Skin of body (tissue), 2 donors: ENCODE data around the gene LCA5. TPM values are rescaled to one million over a fixed set of nuclear protein-coding genes. Genes with fewer than 3 reads are reported as not detected.
"Not testable (repeated sequence)": the region's sequence is repeated elsewhere in the genome, so short reads cannot be mapped to it uniquely, and the experiment has no call there.

Source experiments
- DNase-seq: peaks from one replicate; lab custom pipeline; 2025; lab: John Stamatoyannopoulos, UW
- total RNA-seq: library from RNA; depleted of rRNA; stranded (reverse); fragments of >200 nt; gene quantifications from one replicate; pipeline ENCODE4 v1.2.3, GENCODE V29; 2014

Gene LCA5
- 10.1 TPM for total RNA-seq

DNA sequence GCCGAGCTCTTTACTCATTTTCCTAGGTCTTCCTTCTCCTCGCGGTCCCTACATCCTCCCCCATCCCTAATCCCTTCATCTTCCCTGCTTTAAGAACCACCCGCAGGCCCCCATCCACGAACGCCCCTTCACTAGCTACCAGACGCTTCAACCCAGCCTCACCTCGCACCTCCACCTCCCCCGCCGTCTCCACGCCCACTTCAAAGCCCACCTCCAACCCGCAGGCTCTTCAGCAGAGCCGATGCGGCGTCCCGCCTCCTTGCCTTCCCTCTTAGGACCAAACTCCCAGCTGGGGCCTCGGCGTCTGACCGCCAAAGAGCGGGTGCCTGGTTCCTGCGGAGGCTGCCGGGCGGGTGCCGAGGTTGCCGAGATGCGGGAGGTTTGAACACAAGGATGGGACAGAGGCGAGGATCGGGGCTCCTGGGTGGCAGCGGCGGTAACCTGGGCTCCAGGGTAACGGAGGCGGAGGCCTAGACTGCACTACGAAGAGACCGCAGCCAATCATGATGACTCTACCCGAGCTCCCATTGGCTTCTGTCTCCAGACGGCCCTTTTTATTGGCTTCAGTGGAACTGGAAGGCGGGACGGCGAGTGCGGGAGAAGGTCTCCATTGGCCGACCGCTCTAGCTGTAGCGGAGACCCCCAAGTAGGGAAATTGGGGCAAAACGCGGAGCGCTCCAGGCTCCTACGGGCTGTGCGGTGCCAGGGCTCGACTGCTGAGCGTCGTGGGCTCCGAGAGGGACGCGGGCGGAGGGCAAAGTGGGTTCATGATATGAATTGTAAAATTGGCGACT, at the start of gene LCA5:
TSS of gene LCA5 (minus strand) at position 477 of the 794 bp plus-strand sequence. CDS start 18,536 bp downstream, outside the sequence.
- peak; percentile 98 for DNase-seq

DNA sequence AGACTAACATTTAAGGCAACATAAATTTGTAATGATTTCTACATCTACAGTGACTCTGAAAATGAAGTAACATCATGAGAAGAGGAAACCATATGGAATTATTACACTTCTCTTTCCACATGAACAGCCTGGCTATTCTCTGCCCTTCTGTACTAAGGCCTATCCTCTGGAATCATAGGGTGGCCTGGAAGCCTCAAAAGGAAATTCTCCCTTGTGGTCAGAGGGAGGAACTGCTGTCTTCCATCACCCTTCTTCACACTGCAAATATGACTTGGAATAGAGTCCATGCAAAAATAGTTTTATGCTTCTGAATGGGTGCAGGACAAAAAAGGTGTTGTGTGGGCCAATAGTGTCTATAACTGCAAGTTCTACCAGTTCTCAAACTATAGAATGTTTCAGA, 49.3 kb upstream of the LCA5 start:
- DNase-seq = no peak

GRCh38 chr6:79584332-79584731, 47.1 kb upstream of the LCA5 start:
- no peak for DNase-seq

DNA sequence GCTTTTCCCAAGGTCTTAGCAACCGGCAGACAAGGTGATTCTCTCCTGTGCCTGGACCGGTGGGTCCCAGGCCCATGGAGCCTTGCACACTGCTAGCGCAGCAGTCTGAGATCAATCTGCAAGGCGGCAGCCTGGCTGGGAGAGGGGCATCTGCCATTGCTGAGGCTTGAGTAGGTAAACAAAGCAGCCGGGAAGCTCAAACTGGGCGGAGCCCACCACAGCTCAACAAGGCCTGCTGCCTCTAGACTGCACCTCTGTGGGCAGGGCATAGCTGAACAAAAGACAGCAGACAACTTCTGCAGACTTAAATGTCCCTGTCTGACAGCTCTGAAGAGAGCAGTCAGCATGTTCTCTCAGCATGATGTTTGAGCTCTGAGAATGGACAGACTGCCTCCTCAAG, 40.7 kb upstream of the LCA5 start:
- DNase-seq = not testable (repeated sequence)

DNA sequence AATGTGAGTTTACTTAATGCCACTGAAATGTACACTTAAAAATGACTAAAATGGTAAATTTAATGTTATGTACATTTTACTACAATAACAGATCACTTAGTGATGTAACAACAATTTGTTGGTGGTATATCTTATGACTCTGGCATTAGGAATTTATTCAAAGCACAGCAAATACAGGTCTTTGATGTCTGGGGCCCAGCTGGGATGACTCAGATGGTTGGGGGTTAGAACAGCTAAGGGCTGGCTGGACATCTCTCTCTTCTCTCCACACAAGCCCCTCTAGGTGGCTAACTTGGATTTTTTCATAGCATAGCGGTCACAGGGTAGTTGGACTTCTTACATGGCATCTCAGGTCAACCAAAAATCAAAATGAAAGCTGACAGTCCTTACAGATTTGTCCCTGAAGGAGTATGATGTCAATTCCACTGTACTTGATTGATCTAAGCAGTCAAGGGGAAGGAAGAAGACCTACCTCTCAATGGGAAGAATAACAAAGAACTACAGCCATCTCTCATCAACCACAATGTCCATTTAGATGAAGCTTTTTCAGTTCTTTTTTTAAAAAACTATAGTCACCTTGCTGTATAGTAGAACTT, 37.5 kb upstream of the LCA5 start:
- DNase-seq = no peak

DNA sequence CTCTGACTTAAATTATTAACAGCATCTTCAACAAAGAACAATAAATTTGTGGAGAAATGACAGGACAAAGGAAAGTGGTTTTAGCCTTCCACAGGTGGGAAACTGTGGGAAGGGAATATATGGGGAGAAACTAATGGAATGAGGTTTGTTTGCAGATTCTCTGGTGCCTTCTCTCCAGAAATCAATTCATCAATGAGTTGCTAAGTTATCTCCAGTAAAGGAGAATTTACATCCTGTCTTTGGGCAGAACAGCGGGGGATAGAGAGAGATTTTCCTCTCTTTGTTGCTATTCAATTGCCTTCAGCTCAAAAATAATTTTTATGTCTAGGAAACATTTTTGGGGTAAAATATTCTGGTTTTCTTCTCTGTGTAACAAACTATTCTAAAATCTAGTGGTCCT, 36.9 kb upstream of the LCA5 start:
- no peak for DNase-seq

- DNase-seq = no peak
These were observed 33.8 kb upstream of the LCA5 start for GRCh38 chr6:79571030-79571367.

DNA sequence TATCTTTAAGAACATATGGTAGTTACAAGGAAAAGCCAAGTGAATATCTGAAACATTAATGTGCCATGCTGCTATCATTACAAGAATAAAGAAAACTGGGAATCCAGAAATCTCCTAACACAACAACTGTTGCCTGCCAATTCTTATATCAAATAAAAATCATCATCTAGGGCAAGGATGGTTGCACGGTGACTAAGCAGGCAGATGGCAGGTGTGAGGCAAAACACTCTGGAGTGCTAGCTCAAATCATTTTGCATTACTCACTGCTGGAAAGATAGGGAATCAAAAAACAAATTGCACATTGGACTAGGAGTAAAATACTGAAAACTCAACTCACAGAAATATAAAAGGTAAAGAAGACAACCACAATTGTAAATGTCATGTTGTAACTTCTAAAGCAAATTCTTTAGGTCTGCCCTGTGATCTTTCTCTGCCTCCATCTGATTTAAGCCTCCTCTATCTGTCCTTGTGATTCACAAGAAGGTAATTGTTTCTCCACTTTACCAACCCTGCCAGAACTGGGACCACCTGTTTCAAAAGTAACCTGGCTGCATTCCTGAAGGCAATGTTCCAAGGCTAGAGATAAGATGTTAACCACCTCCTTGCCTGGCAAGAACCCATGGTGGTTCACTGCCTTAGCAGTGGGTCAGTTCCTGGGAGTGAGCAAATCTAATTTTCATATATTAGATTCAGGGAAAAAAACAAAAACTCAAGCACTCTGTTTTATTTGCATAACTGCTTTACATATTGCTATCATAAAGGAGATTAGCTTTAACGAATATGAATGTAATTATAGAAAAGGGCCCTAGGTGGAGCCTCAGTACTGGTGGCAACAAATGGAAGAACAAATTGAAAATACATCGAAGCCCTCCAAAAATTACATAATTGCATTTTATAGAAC, 33.1 kb upstream of the LCA5 start:
- DNase-seq = peak; percentile 2

- DNase-seq = no peak
These were observed 31.8 kb upstream of the LCA5 start for GRCh38 chr6:79568996-79569395.

DNA sequence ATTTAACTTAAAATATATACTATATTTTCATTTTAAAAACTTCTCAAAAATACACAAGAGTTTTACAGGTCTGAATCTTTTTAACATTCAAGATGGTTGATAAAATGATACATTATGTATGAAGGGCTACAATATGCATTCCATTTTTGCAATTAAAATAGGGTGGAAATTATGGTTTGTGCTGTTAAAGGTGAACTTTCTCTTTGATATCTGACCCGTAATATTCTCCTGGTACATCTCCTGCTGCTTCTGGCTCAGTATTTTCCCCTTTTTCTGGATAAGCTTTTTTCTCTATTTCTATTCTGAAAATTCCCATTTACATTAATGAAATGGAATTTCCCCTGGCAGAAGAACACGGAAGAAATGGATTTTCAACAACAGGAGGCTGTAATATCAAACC, 27.4 kb upstream of the LCA5 start:
- no peak for DNase-seq

GRCh38 chr6:79559706-79560105, 22.5 kb upstream of the LCA5 start:
- no peak for DNase-seq

DNA sequence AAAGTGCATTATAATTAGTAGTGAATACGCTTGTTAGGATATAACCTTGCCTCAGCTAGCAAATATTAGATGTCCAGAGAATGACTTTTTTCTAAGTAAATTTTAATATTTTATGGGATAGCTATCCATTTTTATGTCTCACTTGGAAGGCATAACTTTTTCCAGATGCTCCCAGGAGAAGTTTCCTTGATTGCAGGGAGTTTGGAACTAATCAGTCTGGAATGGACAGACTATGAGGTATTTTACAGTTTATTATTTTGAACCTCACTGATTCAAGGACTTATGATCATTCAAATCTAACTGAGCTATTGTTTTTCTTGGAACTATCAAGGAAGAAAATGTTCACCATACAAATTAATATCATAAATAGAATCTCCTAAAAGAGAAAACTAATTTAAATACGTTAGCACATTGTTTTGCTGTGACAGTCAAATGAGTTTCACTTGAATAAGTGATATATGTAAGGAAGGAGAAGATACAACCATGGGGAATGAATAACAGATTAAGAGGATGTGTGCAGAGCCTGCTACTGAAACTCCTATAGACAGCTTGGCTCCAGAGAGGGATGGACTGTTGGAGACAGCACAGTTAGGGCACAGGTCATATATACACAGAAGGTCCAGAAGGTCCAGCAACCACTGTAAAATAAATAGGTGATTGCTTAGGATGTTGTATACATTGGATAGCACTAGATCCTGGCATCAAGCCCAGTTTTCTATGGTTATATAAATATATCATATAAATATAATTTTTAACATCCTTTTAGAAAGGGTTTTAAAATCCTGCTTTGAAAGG, 20.6 kb upstream of the LCA5 start:
- no peak for DNase-seq

GRCh38 chr6:79554305-79554704, 17.1 kb upstream of the LCA5 start:
- DNase-seq = no peak

- DNase-seq = no peak
These were observed 14.2 kb upstream of the LCA5 start for GRCh38 chr6:79551401-79551800.

DNA sequence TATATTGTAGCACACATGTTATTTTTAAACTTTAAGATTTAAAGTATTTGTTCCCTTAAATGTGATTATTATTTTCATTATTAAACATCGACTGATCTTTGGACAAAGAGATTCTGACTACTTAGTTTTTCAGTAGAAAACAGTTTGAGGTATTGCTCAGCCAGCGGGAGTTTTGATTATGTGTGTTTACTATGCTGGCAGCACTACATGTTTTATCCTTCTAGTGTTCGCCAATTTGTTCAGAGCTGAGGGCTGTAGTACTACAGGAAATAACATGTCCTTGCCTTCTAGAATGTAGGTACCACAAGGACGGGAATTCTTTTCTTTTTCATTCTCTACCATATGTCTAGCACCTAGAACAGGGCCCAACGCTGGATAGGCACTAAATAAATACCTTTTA, 11.1 kb upstream of the LCA5 start:
- no peak for DNase-seq

DNA sequence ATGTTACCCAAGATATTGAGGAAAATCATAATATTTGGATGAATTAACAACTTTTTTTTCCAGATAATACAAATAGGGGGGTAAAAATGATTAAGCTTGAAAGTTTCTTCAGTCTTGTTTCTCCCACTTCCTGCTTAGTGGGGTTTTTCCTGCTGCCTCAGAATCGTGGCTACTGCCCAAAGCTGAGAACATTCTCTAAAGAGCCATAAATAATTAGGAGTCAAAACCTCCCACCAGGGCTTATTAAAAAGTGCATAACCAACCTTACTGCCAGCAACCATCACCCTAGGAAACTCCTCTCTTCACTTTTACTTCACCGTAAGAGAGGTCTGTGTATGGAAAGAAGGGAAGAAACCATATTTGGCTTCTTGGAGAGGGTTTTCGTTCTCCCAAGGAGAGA, 9.0 kb upstream of the LCA5 start:
- DNase-seq = no peak

GRCh38 chr6:79544939-79545450, 7.8 kb upstream of the LCA5 start:
- DNase-seq = peak; percentile 88

- DNase-seq = no peak
These were observed 7.2 kb upstream of the LCA5 start for GRCh38 chr6:79544299-79544927.

DNA sequence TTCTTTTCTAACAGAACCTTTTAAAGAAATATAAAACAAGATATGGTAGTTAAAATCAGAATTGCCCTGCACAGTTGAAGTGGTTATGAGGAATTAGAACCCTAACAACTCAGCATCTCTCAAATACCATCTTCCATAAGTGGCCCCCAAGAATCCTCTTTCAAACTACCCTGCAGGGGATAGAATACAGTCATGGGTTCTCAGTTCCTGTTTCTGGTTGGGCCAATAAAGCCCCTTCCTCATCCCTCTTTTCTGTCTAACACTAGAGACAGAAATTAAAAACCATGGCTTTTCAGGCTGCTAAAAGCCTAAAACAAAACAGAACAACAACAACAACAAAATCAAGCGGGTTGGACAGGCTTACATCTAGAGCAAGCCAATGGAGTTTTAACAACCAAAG, 6.7 kb upstream of the LCA5 start:
- DNase-seq = no peak

DNA sequence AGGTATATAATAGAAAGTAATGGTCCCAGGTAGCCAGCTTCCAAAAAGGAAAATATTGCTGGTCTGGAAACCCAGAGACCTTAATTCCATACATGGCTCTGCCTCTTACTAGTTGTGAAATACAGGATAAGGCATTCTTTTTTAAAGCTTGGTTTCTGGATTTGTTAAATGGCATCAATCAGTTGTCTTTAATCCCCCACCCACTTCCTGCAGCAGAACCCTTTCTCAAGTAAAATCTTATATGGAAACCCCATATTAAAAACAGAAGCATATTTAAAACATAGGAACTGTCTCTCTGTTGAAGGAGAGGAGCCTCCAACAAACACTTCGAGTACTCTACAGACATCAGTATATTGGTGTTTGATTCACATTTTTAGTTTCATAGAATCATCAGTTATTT, 6.2 kb upstream of the LCA5 start:
- DNase-seq = no peak
